ENCODE results near the gene MTOR.

DNA sequence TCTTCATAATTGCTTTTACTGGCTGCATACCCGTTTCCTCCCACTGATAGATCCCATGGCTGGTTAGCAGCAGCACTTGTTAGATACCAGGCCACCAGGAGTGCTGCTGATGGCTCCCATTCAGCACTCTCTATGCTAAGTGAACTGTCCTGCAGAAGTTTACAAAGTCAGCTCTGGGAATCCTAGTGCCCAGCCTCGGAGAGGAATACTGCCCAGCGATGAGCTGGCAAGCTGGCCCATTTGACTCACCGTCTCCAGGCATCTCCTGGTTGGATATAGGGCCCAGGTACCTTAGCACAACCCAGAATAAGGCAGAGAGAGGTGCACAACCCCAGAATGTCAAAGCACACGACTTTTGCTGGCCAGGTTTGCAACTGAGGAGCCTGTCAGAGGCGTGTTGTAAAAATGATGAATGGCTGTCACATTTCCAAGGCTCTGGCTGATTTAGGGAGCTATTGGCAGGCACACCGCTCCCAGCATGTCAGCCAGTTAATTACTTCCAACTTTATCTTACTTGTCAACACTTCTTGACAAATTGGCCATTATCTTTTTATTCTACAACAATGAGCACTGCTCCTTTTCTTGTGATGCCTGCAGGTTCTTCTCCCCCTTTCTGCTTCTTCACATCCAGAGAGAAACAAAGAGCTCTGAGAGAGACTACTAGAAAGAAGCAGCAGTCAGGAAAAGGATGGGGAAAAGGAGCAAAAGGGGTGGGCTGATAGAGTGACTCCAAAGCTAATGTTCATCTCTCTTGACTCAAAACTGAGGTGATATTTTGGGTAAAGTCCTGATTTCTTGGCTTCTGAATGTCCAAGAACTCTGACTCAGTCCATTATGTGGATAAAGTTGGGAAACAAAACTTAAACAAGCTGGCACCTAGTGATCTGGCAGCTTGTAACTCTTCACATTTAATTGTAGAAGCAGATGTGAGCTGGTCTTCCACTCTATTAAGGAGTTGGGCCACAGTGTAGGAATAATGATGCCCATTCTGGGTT lies 84.0 kb downstream of the MTOR start:
- TF ChIP-seq, protein P1, sequence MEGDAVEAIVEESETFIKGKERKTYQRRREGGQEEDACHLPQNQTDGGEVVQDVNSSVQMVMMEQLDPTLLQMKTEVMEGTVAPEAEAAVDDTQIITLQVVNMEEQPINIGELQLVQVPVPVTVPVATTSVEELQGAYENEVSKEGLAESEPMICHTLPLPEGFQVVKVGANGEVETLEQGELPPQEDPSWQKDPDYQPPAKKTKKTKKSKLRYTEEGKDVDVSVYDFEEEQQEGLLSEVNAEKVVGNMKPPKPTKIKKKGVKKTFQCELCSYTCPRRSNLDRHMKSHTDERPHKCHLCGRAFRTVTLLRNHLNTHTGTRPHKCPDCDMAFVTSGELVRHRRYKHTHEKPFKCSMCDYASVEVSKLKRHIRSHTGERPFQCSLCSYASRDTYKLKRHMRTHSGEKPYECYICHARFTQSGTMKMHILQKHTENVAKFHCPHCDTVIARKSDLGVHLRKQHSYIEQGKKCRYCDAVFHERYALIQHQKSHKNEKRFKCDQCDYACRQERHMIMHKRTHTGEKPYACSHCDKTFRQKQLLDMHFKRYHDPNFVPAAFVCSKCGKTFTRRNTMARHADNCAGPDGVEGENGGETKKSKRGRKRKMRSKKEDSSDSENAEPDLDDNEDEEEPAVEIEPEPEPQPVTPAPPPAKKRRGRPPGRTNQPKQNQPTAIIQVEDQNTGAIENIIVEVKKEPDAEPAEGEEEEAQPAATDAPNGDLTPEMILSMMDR (IDR thresholded peaks at IDR 0.05; ENCODE audit: insufficient read depth, low read depth, low read length), result no peak
- no peak for TF ChIP-seq EZH2 (IDR thresholded peaks at IDR 0.05; ENCODE audit: insufficient read depth, low read length)
